ENCODE results near the gene TFG. TPM values are rescaled to one million over a fixed set of nuclear protein-coding genes. Genes with fewer than 3 reads are reported as not detected.

The TFG gene
- total and polyA plus RNA-seq, 9 of the 15 experiments (the other 6 are each of a cell fraction or from before 2014, with no cell fraction given): 31.8 to 143 (median 57.8) TPM

DNA sequence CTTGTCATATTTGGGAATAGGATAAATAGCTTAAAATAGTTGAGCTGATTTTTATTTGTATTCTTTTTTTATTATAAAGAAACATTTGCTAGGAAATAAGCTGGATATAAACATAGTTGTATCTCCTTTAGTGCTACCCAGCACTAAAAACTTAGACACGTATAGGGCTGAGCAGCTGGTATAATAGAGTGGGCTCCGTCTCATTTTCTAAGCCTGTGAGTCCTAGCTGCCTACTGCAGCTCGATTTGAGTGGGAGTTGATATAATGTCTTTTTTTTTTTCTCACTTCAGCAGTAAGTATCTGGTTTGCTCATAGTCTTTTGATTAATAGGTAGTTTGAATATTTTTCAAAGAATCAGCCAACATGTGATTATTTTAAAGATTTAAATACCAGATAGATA is 34.2 kb downstream of the TFG start (continued):
- TF ChIP-seq ELF2 (CRISPR knock-in tag; IDR thresholded peaks at IDR 0.05) (no peak), HIVEP1 (CRISPR knock-in tag; IDR thresholded peaks at IDR 0.05) (no peak), U2AF2 (optimal IDR thresholded peaks at IDR 0.05; ENCODE audit: low read depth, low read length) (no peak), ZNF354B (CRISPR knock-in tag; IDR thresholded peaks at IDR 0.05) (no peak)
- TF ChIP-seq, protein P1, sequence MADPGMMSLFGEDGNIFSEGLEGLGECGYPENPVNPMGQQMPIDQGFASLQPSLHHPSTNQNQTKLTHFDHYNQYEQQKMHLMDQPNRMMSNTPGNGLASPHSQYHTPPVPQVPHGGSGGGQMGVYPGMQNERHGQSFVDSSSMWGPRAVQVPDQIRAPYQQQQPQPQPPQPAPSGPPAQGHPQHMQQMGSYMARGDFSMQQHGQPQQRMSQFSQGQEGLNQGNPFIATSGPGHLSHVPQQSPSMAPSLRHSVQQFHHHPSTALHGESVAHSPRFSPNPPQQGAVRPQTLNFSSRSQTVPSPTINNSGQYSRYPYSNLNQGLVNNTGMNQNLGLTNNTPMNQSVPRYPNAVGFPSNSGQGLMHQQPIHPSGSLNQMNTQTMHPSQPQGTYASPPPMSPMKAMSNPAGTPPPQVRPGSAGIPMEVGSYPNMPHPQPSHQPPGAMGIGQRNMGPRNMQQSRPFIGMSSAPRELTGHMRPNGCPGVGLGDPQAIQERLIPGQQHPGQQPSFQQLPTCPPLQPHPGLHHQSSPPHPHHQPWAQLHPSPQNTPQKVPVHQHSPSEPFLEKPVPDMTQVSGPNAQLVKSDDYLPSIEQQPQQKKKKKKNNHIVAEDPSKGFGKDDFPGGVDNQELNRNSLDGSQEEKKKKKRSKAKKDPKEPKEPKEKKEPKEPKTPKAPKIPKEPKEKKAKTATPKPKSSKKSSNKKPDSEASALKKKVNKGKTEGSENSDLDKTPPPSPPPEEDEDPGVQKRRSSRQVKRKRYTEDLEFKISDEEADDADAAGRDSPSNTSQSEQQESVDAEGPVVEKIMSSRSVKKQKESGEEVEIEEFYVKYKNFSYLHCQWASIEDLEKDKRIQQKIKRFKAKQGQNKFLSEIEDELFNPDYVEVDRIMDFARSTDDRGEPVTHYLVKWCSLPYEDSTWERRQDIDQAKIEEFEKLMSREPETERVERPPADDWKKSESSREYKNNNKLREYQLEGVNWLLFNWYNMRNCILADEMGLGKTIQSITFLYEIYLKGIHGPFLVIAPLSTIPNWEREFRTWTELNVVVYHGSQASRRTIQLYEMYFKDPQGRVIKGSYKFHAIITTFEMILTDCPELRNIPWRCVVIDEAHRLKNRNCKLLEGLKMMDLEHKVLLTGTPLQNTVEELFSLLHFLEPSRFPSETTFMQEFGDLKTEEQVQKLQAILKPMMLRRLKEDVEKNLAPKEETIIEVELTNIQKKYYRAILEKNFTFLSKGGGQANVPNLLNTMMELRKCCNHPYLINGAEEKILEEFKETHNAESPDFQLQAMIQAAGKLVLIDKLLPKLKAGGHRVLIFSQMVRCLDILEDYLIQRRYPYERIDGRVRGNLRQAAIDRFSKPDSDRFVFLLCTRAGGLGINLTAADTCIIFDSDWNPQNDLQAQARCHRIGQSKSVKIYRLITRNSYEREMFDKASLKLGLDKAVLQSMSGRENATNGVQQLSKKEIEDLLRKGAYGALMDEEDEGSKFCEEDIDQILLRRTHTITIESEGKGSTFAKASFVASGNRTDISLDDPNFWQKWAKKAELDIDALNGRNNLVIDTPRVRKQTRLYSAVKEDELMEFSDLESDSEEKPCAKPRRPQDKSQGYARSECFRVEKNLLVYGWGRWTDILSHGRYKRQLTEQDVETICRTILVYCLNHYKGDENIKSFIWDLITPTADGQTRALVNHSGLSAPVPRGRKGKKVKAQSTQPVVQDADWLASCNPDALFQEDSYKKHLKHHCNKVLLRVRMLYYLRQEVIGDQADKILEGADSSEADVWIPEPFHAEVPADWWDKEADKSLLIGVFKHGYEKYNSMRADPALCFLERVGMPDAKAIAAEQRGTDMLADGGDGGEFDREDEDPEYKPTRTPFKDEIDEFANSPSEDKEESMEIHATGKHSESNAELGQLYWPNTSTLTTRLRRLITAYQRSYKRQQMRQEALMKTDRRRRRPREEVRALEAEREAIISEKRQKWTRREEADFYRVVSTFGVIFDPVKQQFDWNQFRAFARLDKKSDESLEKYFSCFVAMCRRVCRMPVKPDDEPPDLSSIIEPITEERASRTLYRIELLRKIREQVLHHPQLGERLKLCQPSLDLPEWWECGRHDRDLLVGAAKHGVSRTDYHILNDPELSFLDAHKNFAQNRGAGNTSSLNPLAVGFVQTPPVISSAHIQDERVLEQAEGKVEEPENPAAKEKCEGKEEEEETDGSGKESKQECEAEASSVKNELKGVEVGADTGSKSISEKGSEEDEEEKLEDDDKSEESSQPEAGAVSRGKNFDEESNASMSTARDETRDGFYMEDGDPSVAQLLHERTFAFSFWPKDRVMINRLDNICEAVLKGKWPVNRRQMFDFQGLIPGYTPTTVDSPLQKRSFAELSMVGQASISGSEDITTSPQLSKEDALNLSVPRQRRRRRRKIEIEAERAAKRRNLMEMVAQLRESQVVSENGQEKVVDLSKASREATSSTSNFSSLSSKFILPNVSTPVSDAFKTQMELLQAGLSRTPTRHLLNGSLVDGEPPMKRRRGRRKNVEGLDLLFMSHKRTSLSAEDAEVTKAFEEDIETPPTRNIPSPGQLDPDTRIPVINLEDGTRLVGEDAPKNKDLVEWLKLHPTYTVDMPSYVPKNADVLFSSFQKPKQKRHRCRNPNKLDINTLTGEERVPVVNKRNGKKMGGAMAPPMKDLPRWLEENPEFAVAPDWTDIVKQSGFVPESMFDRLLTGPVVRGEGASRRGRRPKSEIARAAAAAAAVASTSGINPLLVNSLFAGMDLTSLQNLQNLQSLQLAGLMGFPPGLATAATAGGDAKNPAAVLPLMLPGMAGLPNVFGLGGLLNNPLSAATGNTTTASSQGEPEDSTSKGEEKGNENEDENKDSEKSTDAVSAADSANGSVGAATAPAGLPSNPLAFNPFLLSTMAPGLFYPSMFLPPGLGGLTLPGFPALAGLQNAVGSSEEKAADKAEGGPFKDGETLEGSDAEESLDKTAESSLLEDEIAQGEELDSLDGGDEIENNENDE (IDR thresholded peaks at IDR 0.05; ENCODE audit: low read depth, low read length): no peak
